GM23338 (cell line): ENCODE measurements around the gene GDAP1L1. TPM values are rescaled to one million over a fixed set of nuclear protein-coding genes. Genes with fewer than 3 reads are reported as not detected.

Source experiments
- ATAC-seq: fragments of 200-7000 bp; cut with Tn5 transposase; 3 replicates; pipeline ENCODE4 v1.9.1; 2020
- DNase-seq: peaks from one replicate; pipeline ENCODE4 v3.0.0-alpha.2; 2015; ENCODE audit warnings: low spot score
- H2AFZ ChIP-seq: fragments of 200-600 bp; sonication (generic); 2 replicates; pipeline ENCODE4 v1.8.0; 2016; ENCODE audit warnings: antibody characterized with exemption, mild to moderate bottlenecking, moderate library complexity
- H3F3A ChIP-seq: fragments of 200-600 bp; sonication (generic); replicated peaks from 2 replicates; pipeline ENCODE4 v1.8.0; 2017; ENCODE audit warnings: antibody characterized with exemption, mixed run types, low read depth
- H3K27ac ChIP-seq: fragments of 200-600 bp; sonication (generic); 2 replicates; pipeline ENCODE4 v1.6.1; 2016; ENCODE audit warnings: low read depth
- H3K27me3 ChIP-seq: fragments of 200-600 bp; sonication (generic); 2 replicates; pipeline ENCODE4 v1.8.0; 2016; ENCODE audit warnings: mild to moderate bottlenecking, mixed run types, moderate library complexity; ENCODE audit not compliant: insufficient read depth
- H3K36me3 ChIP-seq: fragments of 200-600 bp; sonication (generic); 2 replicates; pipeline ENCODE4 v1.8.0; 2016; ENCODE audit warnings: mild to moderate bottlenecking; ENCODE audit not compliant: insufficient read depth
- H3K4me1 ChIP-seq: fragments of 200-600 bp; sonication (generic); 2 replicates; pipeline ENCODE4 v1.8.0; 2016; ENCODE audit warnings: mild to moderate bottlenecking, moderate library complexity; ENCODE audit not compliant: insufficient read depth
- H3K4me2 ChIP-seq: fragments of 200-600 bp; sonication (generic); 2 replicates; pipeline ENCODE4 v1.7.1; 2017; ENCODE audit warnings: mixed run types
- H3K4me3 ChIP-seq: fragments of 200-600 bp; sonication (generic); 2 replicates; pipeline ENCODE4 v1.6.1; 2016; ENCODE audit warnings: mixed run types
- H3K79me2 ChIP-seq: fragments of 200-600 bp; sonication (generic); replicated peaks from 2 replicates; pipeline ENCODE4 v1.8.0; 2017; ENCODE audit warnings: mild to moderate bottlenecking; ENCODE audit not compliant: insufficient read depth
- H3K9me2 ChIP-seq: fragments of 200-600 bp; sonication (generic); 2 replicates; pipeline ENCODE4 v1.8.0; 2017; ENCODE audit not compliant: insufficient read depth
- H4K20me1 ChIP-seq: fragments of 200-600 bp; sonication (generic); replicated peaks from 2 replicates; pipeline ENCODE4 v1.8.0; 2017; ENCODE audit warnings: mild to moderate bottlenecking; ENCODE audit not compliant: insufficient read depth
- H3K27ac Mint-ChIP-seq: 2 replicates; pipeline ENCODE4 v1.8.0; 2020; ENCODE audit warnings: inconsistent platforms, mild to moderate bottlenecking, moderate library complexity, mixed read lengths
- H3K27me3 Mint-ChIP-seq: 3 replicates; pipeline ENCODE4 v1.8.0; 2022; ENCODE audit warnings: low read depth, mild to moderate bottlenecking, moderate library complexity, mixed read lengths, inconsistent platforms; ENCODE audit not compliant: insufficient read depth, poor library complexity
- H3K36me3 Mint-ChIP-seq: 3 replicates; pipeline ENCODE4 v1.8.0; 2021; ENCODE audit warnings: low read depth, mild to moderate bottlenecking, inconsistent platforms, moderate library complexity, mixed read lengths
- H3K4me1 Mint-ChIP-seq: 3 replicates; pipeline ENCODE4 v1.8.0; 2020; ENCODE audit warnings: mild to moderate bottlenecking, inconsistent platforms, mixed read lengths
- H3K4me3 Mint-ChIP-seq: 3 replicates; pipeline ENCODE4 v1.8.0; 2021; ENCODE audit warnings: moderate library complexity, mild to moderate bottlenecking, inconsistent platforms, mixed read lengths
- H3K9me3 Mint-ChIP-seq: 3 replicates; pipeline ENCODE4 v1.8.0; 2020; ENCODE audit warnings: moderate library complexity, mild to moderate bottlenecking, inconsistent platforms, mixed read lengths
- CREB1 ChIP-seq: fragments of 250-450 bp; sonication (Bioruptor Pico); IDR thresholded peaks from 2 replicates; pipeline ENCODE4 v1.5.0; 2020; ENCODE audit warnings: low read depth, mild to moderate bottlenecking, moderate library complexity
- CTCF ChIP-seq, 2 experiments: fragments of 200-600 bp in 1 of 2; sonication (generic) in 1 of 2; conservative IDR thresholded peaks; 2 replicates each; pipeline versions ENCODE4 v1.5.1 to v1.6.1; 2016 to 2017; ENCODE audit warnings: antibody characterized with exemption in 2 of 2, low read depth in 2 of 2, mild to moderate bottlenecking in 2 of 2, moderate library complexity in 1 of 2
- ETS1 ChIP-seq: IDR thresholded peaks from 2 replicates; pipeline ENCODE4 v1.6.1; 2016; ENCODE audit warnings: antibody characterized with exemption
- EZH2 ChIP-seq: fragments of 200-600 bp; sonication (generic); IDR thresholded peaks from one replicate; pipeline ENCODE4 v1.8.0; 2017; ENCODE audit warnings: antibody characterized with exemption, mild to moderate bottlenecking, low read depth; ENCODE audit not compliant: unreplicated experiment
- EZH2phosphoT487 ChIP-seq: fragments of 200-600 bp; sonication (generic); IDR thresholded peaks from one replicate; pipeline ENCODE4 v1.8.1; 2018; ENCODE audit warnings: antibody characterized with exemption; ENCODE audit not compliant: unreplicated experiment
- NANOG ChIP-seq: IDR thresholded peaks from 2 replicates; pipeline ENCODE4 v1.6.1; 2016; ENCODE audit warnings: antibody characterized with exemption, borderline replicate concordance
- POLR2AphosphoS5 ChIP-seq: IDR thresholded peaks from 2 replicates; pipeline ENCODE4 v1.6.1; 2016; ENCODE audit warnings: antibody characterized with exemption, low read depth
- REST ChIP-seq: IDR thresholded peaks from one replicate; pipeline ENCODE4 v1.6.1; 2018; ENCODE audit warnings: antibody characterized with exemption; ENCODE audit not compliant: unreplicated experiment
- ZNF114 ChIP-seq: fragments of 250-450 bp; sonication (Bioruptor Pico); IDR thresholded peaks from 2 replicates; pipeline ENCODE4 v1.5.0; 2020; ENCODE audit warnings: mild to moderate bottlenecking, moderate library complexity
- ZNF331 ChIP-seq: fragments of 250-450 bp; sonication (Bioruptor Pico); IDR thresholded peaks from 2 replicates; pipeline ENCODE4 v1.5.0; 2020; ENCODE audit warnings: low read depth, mild to moderate bottlenecking, moderate library complexity
- ZNF462 ChIP-seq: fragments of 250-450 bp; sonication (Bioruptor Pico); IDR thresholded peaks from 2 replicates; pipeline ENCODE4 v1.5.0; 2020; ENCODE audit warnings: mild to moderate bottlenecking, moderate library complexity
- polyA plus RNA-seq: library from polyadenylated mRNA; unstranded; fragments of >200 nt; fragmentation: Nextera tagmentation; extraction: Ambion mirVana; gene quantifications from 2 replicates; pipeline ENCODE4 v1.2.1, GENCODE V29; 2016
- total RNA-seq: library from RNA; depleted of rRNA; stranded (reverse); fragments of >200 nt; shearing (Covaris generic); gene quantifications from 2 replicates; pipeline ENCODE4 v1.2.3, GENCODE V29; 2014

The GDAP1L1 gene
- total and polyA plus RNA-seq, 2 experiments from 2014 or later: 4.5 to 11.2 TPM

GRCh38 chr20:44319839-44320422 is 72.8 kb downstream of the GDAP1L1 start:
- Histone ChIP-seq H2AFZ (no peak overlapping the region), H3K36me3 (no peaks in the 10 kb centered on the region), H3K79me2 (no peaks in the 10 kb centered on the region), H3K4me3 (no peak overlapping the region), H4K20me1 (no peaks in the 10 kb centered on the region), H3F3A (no peaks in the 10 kb centered on the region), H3K9me2 (0 out of 2 replicates have a peak, but pooled peaks cover 4% of the 10 kb centered on the region), H3K27me3 (no peaks in the 10 kb centered on the region), H3K4me2 (no peak overlapping the region), H3K27ac (no peak overlapping the region), H3K4me1 (no peaks in the 10 kb centered on the region; the same call in 1 of the 2 replicates)
- Mint-ChIP-seq H3K4me1 (peaks cover 5% of the 10 kb centered on the region; the same call in 2 of the 3 replicates), H3K27me3 (peaks cover 2% of the 10 kb centered on the region), H3K27ac (no peak overlapping the region), H3K4me3 (no peak overlapping the region), H3K36me3 (no peaks in the 10 kb centered on the region), H3K9me3 (no peaks in the 10 kb centered on the region)
- no peak for ATAC-seq
- no peak for TF ChIP-seq CREB1 (CRISPR knock-in tag)
- TF ChIP-seq ZNF331: no peak
- no peak for TF ChIP-seq ZNF114 (CRISPR knock-in tag)
- TF ChIP-seq CTCF (conservative IDR thresholded peaks at IDR 0.05; ENCODE audit: low read depth in 2 of 2): no peak
- no peak for TF ChIP-seq POLR2AphosphoS5
- no peak for TF ChIP-seq NANOG
- TF ChIP-seq EZH2phosphoT487: no peak
- TF ChIP-seq ETS1: no peak
- no peak for TF ChIP-seq ZNF462
- no peak for TF ChIP-seq REST
- TF ChIP-seq EZH2: no peak
- no peak for DNase-seq
